ENCODE measurements around the gene CBX5.

CBX5 gene

DNA sequence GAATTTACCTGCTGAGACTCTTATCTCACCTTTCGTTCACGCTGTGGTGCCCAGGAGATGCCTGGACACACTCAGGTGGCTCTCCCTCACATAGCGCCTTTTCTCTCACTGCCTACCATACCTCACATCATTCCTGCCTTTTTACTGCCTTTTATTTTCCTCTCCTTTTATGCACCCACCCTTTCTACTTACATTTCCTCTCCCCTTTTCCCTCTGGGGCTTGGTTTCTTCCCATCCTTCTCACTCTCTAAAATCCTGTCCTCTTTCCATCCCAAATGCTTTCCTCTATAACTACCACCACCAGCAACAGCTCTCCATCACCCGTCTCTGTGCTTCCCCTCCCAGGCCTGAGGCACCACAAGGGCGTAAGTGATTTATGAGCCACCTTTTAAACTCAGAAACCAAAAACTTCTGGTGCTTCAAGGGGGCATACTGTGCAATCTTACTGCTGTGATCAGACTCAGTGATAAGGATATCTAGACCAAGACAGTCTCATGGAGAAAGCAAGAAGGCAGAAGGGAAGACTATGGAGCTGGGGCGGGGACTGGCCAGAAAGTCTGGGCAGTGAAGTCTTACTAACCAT, 58.4 kb downstream of the CBX5 start:
- DNase-seq: no peak

DNA sequence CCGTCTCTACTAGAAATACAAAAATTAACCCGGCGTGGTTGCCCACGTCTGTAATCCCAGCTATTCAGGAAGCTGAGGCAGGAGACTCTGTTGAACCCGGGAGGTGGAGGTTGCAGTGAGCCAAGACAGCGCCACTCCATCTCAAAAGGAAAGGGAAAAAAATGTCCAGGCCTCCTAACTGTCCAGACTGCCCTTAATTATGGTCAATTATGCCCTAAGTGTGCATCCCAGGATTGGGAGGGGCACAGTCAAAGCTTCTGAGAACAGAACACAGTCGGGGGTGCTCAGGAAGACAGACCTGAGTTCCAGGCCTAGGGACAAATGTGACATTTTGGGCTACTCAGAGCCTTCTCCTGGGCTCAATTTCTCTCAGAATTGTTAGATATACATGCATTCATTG, 59.4 kb downstream of the CBX5 start:
- no peak for DNase-seq

DNA sequence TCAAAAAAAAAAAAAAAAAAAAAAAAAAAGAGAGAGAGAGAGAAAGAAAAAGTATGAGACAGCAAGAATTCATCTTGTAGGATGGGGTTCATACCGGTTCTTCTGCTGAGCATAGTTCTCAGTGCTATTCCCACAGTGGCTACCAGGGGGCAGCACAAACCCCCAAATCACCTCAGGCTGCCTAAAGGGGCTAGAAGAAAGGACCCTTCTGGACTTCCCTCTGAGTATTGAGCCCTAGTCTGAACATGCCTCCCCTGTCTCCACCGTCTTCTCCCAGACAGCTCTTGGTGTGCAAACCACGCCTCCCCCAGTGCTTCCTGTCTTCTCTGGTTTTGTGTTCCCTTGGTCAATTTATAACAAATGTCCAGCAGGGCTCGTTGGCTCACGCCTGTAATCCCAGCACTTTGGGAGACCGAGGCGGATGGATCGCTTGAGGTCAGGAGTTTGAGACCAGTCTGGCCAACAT, 59.8 kb downstream of the CBX5 start:
- peak; percentile 67 for DNase-seq

DNA sequence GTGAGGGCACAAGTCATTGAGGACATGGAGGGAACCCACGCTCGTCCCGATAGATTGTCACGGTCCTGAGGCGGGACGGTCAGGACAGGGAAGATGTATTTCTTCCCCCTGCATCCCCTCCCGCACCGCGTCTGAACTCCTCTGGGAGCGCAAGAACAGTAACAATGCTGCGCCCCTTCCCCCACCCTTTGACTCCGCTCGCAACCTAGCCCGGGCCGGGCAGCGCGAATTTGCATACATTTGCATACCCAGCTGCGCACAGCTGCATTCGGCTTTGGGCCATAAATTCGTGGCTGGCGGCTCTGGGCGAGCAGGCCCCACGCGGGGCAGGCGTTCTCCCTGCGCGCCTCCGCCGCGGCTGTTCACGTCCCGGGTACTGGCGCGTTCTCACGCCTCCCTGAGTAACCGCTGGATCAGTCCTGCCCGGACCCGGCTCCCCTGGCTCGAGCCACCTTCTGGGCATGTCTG, 62.1 kb downstream of the CBX5 start:
- DNase-seq: no peak

DNA sequence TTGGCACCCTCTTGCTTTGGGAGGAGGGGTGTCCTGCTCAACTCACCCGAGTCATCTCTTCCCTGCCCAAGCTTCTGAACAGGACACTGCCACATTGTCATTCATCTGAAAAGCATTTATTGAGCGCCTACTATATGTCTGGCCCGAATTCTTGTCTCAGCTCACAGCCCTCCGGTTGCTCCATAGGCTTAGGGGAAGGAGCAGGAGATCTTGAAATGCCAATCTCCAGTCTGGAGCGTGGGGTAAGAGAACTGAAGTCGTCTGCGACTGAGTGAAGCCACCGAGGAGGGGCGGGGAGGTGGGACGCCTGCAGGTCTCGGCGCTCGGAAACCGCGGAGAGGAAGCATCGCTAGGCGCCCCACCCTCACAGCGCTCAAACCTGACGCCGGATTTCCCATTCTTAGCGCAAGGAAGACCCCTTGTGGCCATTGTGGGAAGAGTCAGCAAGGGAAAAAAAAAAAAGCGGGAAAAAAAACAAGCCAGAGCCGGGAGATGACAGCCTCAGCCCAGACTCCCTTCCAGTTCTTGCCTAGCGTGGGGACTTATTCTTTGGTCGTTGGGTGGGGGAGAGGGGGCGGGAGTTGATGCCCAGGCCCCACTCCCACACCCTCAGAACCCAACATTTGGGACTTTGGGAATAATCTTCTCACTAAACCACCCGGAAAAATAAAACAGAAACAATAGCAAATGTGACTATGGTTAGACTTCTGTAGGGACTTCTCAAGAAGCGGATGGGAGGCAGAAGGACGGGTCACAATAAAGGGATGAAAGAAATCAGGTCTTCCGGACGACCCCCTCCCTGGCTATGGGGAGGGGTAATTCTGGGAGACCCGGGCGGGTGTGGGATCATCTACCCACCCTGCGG, 62.9 kb downstream of the CBX5 start:
- DNase-seq: peak; percentile 86

DNA sequence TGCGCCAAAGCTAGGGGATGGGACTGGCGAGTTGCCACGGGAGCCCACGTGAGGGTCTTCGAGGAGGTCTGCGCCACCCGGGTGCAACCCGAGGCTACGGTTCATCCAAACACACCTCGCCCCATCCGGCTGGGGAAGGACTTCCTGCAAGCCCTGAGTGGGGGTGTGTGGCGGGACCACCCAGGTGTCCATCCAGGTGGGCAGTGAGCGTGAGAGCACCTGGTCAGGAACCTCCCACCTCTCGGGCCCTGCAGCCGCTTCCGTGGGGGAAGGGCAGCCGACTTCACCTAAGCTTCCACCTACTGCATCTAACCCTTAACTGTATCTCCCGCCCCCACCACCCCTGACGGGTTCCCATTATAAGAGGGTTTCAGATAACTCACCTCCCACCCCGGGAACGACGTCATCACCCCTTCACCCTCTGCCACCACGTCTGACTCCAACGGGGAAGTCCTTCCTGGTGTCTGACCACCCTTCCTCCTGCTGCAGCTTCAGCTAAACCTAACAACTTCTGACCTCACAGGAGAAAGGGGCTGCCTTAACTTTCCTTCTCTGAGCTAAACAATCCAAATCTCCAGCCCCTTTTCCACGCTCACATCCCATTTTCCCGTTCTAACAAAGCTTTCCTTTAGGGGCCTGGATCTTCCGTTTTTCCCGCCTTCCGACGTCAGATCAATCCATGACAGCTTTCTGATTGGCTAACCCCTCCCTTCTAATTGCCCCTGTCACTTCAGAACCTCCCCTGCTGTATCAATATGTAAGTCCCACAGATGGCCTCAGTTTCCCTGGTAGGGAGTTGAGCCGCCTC, 63.7 kb downstream of the CBX5 start:
- peak; percentile 49 for DNase-seq

DNA sequence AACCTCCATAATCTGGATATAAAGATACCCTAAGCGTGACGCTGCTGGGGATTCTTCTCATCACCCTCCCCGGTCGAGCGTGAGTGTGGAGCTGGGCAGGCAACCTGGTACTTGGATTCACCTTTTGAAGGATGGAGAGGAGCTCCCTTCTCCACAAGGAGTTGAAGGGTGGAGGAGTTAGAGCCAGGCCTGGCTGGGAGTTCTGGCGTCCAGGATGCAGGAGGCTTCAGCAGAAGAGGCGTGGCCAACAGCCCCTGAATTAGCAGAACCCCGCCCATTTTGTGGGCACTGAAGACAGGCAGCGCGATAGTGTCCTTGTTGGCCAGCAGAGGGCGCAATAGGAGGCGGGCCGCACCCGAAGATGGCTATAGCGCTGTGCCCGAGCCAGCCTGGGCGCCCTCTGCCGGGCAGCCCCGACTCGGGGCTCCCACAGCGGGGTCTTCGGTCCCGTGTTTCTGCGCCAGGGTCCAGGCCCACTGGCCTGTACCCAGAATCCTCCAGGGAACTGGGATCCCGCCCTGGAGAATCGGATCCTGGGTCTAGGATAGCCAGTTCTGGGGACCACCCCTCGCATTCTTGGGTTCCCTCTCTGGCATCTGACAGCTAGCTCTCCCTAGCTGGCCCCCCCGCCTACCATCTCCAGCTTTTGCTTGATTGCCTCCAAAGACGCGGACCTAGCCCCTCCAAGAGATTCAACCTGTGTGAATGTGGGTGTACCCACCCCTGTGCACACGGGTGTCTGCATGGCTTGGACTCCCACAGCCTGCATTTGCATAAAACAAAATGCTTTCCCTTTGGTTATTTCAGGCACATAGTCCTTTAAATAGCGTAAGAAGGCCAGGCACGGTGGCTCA, 65.1 kb downstream of the CBX5 start:
- DNase-seq: peak; percentile 94

DNA sequence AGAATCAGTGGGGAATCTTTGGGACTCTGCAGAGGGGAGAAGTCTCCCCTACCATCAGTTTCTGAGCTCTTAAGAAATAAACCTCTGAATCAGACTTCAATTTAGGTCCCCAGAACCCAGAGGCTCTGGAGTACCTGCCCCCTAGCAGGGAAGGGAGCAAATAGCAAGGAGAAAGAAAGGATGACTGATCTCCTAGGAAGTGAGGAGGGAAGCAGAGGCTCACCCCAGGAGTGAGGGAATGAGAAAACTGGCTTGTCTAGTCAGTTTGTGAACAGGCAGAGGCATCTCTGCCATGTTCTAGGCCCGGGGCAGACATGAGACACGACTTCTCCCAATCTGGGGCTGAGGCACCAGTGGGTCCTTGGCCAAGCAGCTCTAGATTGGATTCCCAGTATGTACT, 66.8 kb downstream of the CBX5 start:
- no peak for DNase-seq

DNA sequence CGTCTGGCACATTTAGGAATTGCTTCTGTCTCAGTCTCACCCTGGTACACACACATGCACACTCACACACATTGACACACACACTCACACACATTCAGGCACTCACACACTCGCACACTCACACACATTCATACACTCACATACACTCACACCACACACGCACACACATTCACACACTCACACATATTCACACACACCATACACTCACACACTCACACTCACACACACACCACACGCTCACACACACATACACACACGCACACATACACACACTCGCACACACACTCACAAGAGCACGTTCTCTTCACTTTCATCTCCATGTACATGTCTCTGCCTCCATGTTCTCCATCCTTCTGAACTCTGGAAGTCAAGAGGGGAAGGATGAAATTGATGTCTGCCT, 68.0 kb downstream of the CBX5 start:
- DNase-seq: no peak

DNA sequence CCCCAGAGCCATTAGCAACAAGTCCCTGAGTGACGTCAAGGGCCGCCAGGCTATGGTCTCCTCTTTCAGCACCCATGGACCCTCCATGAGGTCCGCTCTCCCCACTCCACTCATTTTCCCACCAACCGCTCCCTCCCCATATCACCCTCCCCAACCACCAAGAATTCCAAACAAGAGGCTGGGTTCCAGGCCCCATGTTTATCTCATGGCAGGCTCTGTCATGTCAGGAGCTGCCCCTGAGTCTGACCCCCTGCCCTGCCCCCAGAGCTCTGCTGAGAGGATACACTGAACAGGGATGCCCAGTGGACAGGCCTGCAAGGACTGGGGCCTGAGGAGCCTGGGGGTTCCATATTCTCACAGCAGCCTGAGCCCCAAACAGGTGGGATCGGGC, 69.5 kb downstream of the CBX5 start:
- DNase-seq: no peak

DNA sequence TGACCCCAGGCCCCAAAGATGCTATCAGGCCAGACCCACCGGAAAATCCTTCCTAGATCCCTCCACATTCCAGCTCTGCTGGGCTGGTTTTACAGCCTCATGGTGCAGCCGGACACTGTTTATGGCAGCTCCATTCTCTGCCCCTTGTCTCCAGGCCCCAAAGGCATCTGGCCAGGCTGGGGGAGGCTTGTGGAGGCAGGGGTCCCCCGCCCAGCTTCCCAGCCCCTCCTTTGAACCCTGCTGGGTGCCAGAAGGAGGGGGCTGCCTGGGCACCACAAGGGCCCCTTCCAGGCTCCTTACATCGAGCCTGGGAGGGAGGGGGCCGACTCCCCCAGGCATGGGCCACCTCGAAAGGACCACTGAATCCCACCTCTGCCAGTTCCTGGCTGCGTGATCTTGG, 71.3 kb downstream of the CBX5 start:
- no peak for DNase-seq

DNA sequence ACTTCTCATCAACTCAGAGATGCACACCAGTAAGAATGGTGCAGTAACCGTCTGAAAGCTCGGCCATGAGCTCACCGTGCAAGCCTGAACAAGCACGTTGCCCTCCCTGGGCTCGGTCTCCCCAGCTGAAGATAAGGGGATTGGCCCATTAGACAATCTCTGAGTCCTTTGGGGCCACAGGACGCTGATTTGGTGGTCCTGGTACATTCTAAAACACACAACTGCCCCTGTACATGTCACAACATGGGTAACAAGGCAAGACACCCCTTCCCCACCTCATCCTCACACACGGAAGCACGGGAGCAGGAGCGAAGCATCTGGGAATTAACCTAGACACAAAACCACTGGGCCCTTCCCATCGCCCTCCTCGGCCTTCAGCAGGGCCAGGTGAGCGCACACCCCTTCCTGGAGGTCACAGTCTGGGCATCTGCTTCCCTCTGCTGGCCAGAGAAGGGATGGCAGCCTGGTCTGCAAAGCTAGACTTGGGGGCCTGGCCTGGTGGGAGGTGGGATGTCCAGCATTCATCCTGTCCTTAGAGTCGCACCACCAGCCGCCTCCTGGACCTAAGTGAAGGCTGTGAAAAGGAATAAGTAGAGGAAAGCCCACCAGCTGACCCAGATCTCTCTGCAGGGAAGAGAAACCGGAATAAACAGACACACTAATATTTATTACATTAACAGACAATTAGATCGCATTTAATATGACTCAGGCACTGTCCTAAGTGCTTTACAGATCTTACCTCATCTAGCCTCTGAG, 72.2 kb downstream of the CBX5 start:
- DNase-seq: peak; percentile 76

DNA sequence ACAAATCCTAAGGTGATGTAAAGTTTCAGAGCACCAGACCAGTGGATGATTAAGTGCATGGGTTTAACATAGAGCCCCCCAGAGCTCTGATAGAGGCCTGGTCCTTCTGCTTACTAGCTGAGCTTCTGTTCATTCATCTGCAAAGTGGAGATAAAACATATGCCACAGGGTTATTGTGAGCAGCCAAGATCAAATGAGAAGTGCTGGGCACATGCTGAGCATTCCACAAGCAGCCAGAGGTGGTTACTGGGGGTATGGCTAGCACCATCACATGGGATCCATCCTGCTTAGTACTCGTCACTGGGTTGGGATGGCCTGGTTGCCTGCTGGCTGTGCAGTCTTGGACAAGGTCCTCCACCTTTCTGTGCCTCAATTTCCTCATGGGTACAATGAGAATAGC, 73.1 kb downstream of the CBX5 start:
- no peak for DNase-seq

DNA sequence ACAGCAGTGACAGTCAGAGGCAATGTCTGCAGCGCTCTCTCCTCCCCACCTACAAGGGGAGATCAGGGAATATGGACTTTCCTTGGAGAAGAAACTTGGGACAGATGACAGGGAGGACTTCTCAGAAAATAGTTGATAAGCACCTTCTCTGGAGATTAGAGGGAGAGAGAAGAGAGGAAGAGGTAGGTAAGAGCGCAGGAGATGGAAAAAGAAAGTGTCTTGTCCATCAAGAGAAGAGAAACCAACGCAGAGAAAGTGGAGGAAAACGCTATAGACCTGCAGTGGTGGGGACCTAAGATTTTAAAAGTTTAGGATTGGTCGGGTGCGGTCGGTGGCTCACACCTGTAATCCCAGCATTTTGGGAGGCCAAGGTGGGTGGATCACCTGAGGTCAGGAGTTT, 75.6 kb downstream of the CBX5 start:
- DNase-seq: no peak

DNA sequence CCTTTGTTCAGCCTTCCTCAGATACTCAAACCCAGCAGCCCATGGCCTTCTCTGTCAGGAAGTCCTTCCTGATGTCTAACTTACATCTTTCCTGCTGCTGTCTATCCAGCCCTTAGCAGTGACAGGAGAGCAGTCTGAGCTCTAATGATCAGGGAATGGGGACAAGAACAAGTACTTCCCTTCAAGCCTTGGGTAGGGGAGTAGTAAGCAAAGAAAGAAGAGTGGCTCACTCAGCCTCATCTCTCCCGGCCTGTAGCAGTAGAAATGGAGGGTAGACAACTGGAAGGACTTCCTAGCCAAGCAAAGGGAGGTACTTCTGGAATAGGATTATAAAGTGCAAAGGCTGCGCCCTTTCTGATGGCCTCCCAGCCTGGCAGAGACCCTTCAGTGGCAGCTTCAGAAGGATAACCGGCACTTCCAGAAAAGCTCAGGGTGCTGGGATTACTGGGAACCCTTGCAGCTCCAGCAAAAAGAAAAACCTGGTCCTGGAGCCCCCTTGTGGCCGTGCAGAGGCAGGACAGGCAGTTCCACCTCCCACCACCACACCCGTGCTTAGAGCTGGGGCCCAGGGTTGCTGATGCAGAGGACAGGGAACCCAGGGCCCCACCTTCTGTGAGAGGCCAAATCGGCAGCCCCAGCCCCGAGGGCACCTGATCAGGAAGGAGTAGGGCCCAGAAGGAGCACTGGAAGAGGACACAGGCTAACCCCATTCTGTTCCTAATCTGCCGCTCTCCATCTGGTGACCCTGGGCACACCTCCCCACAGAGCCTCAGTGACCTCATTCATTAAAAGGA, 78.7 kb downstream of the CBX5 start:
- peak; percentile 73 for DNase-seq

DNA sequence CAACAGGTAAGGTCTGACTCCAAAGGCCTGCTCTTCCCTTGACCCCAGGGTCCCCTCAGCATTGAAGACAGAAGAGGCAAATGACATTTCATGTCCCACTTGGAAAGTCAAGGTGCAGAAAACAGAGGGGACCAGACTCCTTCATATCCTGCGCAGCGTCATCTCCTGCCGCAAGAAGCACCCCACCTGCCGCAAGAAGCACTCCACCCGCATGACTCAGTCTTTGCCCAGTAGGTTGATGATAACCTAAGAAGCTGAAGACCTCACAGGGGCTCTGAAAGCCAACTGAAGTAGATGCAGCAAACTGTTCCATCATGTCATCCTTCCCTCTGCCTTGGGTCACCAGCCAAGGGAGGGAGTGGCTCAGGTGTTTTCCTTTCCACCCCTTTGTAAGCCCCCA, 79.5 kb downstream of the CBX5 start:
- no peak for DNase-seq

DNA sequence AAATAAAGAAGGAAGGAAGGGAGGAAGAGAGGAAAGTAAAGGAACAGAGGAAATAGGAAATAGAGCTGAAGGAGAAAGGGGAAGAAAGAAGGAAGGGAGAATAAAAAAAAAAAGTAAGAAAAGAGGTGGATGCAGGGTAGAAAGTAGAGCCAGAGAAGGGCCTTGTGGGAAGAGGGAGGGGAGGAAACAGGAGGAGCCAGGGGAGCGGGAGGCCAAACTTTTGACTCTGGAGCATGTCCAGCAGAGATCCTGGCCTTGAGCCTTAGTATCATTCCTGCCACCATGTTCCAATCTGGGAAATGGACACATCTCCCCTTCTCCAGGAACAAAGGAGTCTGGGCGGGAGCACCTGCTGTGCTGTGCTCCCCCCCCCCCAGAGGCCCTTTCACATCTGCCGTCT, 80.0 kb downstream of the CBX5 start:
- DNase-seq: no peak

DNA sequence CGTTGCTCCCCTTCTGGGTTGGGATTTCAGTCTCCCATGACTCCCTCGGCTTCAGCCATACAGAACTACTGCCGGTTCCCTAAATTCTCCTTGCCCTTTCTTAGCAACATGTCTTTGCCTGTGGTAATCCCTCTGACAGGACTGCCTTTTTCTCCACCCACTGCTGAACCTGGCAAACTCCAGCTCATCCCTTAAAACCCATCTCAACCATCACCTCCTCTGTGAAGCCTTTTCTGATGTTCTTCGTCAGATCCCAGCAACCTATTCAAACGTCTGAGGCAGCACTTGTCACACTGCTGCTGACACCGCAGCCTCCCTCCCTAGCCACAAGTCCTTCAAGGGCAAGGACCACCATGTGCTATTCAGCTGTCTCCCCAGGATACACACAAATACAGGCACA, 80.9 kb downstream of the CBX5 start:
- no peak for DNase-seq

DNA sequence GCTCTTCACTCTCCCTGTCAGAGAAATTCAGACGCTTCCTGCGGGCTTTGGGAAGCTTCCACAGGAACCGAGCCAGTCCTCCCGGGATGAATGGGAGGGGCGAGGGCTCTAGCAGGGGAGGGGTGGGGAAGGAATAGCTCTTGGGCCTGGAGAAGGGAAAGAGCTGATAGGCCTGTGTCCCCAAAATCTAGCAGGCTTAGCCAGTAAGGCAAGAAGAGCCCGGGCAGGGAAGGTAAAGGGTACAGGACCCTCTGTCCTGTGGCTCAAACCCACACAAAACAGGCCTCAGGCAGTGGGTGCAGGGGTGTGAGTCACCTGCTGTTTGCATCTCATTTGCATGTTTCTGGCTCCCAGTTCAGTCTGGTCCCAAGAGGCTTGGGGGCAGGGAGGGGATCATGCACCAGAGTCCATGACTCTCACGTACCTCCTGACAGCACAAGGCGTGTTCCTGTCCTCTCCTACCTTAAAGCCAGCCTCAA, 82.5 kb downstream of the CBX5 start:
- no peak for DNase-seq

DNA sequence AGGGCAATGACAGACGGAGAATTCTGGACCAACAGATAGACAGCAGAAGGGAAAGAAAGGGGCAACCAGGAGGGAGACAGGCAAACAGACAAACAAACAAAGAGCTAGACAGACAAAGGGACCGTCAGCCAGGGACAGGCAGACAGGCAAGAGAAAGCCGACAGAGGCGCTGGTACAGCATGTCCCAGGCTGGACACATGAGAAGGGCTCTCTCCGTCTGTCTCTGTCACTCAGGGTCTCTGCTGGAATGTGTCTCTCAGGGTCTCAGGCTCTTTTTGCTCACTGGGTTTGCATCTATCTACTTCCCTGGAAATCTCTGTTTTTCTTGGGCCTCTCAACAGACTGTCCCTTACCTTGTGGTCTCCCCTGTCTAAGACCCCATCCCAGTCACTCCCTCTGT, 82.9 kb downstream of the CBX5 start:
- no peak for DNase-seq

DNA sequence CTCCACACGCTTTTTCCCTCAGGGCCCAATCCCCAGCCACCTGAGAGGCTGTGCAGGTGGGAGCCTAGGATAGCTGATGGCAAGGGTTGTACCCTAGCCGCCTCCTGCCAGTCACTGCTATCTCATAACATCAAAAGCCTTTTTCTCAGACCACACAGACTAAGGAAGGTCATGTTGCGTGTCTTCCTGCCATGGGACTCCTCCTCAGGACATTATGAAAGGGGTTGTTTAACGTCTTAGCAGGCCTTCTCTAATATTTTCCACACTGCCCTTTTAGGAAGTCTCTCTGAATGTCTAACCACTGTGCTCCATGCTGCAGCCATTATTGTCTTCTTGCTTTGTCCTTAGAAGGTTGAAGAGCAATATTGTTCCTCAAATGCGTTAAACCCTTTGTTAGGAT, 83.5 kb downstream of the CBX5 start:
- DNase-seq: no peak

All from CD4-positive, alpha-beta T cell treated with Interleukin-12 subunit alpha and Interleukin-12 subunit beta, for 1 hour (primary cell).